ENCODE results near the gene MAP3K7. TPM values are rescaled to one million over a fixed set of nuclear protein-coding genes. Genes with fewer than 3 reads are reported as not detected.

Gene MAP3K7
- total and polyA plus RNA-seq, 2 of the 13 experiments (the other 11 are each of a cell fraction or from before 2014, with no cell fraction given) = 24.1 to 24.4 TPM

GRCh38 chr6:90586836-90587638 lies at the start of gene MAP3K7 (continued):
- no peak; the same call in 1 of the 2 replicates for TF ChIP-seq ZC3H13 (CRISPR knock-in tag; IDR thresholded peaks at IDR 0.05)
- no peak for TF ChIP-seq ZFP82 (CRISPR knock-in tag; IDR thresholded peaks at IDR 0.05; ENCODE audit: borderline replicate concordance)
- peak; percentile 79; the same call in 1 of the 2 replicates for TF ChIP-seq ELK4 (CRISPR knock-in tag; IDR thresholded peaks at IDR 0.05; ENCODE audit: borderline replicate concordance)
- 0 out of 2 replicates have a peak, but pooled peaks have one; percentile 28 for TF ChIP-seq ZNF543 (CRISPR knock-in tag; IDR thresholded peaks at IDR 0.05)
- TF ChIP-seq PRPF4 (IDR thresholded peaks at IDR 0.05; ENCODE audit: low read depth, low read length, poor library complexity, severe bottlenecking) = no peak
- TF ChIP-seq, protein P1, sequence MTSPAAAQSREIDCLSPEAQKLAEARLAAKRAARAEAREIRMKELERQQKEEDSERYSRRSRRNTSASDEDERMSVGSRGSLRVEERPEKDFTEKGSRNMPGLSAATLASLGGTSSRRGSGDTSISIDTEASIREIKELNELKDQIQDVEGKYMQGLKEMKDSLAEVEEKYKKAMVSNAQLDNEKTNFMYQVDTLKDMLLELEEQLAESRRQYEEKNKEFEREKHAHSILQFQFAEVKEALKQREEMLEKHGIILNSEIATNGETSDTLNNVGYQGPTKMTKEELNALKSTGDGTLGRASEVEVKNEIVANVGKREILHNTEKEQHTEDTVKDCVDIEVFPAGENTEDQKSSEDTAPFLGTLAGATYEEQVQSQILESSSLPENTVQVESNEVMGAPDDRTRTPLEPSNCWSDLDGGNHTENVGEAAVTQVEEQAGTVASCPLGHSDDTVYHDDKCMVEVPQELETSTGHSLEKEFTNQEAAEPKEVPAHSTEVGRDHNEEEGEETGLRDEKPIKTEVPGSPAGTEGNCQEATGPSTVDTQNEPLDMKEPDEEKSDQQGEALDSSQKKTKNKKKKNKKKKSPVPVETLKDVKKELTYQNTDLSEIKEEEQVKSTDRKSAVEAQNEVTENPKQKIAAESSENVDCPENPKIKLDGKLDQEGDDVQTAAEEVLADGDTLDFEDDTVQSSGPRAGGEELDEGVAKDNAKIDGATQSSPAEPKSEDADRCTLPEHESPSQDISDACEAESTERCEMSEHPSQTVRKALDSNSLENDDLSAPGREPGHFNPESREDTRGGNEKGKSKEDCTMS (CRISPR knock-in tag; conservative IDR thresholded peaks at IDR 0.05) = no peak
- no peak for TF ChIP-seq MLX (CRISPR knock-in tag; IDR thresholded peaks at IDR 0.05)
- TF ChIP-seq MTA1 (CRISPR knock-in tag; IDR thresholded peaks at IDR 0.05; ENCODE audit: borderline replicate concordance) = no peak; the same call in 1 of the 2 replicates
- no peak for TF ChIP-seq NCOA1 (CRISPR knock-in tag; IDR thresholded peaks at IDR 0.05)
- TF ChIP-seq ZNF337 (CRISPR knock-in tag; IDR thresholded peaks at IDR 0.05; ENCODE audit: borderline replicate concordance, low read depth) = no peak
- TF ChIP-seq BRD4 (CRISPR knock-in tag; IDR thresholded peaks at IDR 0.05) = 0 out of 2 replicates have a peak, but pooled peaks have one; percentile 28
- TF ChIP-seq YEATS2 (CRISPR knock-in tag; IDR thresholded peaks at IDR 0.05; ENCODE audit: borderline replicate concordance) = peak; percentile 96
- no peak for TF ChIP-seq GLI4 (CRISPR knock-in tag; IDR thresholded peaks at IDR 0.05; ENCODE audit: borderline replicate concordance)
- no peak for TF ChIP-seq ZNF367 (CRISPR knock-in tag; IDR thresholded peaks at IDR 0.05; ENCODE audit: borderline replicate concordance)
- no peak for TF ChIP-seq MTA3 (CRISPR knock-in tag; IDR thresholded peaks at IDR 0.05)
- TF ChIP-seq ZC3H4 (CRISPR knock-in tag; IDR thresholded peaks at IDR 0.05; ENCODE audit: borderline replicate concordance) = no peak
- 0 out of 2 replicates have a peak, but pooled peaks have one; percentile 29 for TF ChIP-seq EEA1 (CRISPR knock-in tag; IDR thresholded peaks at IDR 0.05; ENCODE audit: borderline replicate concordance)
- TF ChIP-seq, protein P2, sequence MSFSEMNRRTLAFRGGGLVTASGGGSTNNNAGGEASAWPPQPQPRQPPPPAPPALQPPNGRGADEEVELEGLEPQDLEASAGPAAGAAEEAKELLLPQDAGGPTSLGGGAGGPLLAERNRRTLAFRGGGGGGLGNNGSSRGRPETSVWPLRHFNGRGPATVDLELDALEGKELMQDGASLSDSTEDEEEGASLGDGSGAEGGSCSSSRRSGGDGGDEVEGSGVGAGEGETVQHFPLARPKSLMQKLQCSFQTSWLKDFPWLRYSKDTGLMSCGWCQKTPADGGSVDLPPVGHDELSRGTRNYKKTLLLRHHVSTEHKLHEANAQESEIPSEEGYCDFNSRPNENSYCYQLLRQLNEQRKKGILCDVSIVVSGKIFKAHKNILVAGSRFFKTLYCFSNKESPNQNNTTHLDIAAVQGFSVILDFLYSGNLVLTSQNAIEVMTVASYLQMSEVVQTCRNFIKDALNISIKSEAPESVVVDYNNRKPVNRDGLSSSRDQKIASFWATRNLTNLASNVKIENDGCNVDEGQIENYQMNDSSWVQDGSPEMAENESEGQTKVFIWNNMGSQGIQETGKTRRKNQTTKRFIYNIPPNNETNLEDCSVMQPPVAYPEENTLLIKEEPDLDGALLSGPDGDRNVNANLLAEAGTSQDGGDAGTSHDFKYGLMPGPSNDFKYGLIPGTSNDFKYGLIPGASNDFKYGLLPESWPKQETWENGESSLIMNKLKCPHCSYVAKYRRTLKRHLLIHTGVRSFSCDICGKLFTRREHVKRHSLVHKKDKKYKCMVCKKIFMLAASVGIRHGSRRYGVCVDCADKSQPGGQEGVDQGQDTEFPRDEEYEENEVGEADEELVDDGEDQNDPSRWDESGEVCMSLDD (CRISPR knock-in tag; IDR thresholded peaks at IDR 0.05; ENCODE audit: borderline replicate concordance) = no peak
- TF ChIP-seq ZFP41 (CRISPR knock-in tag; IDR thresholded peaks at IDR 0.05; ENCODE audit: borderline replicate concordance) = no peak
- TF ChIP-seq ATF1 (CRISPR knock-in tag; IDR thresholded peaks at IDR 0.05) = peak; percentile 100
- peak; percentile 97 for TF ChIP-seq PHF20 (CRISPR knock-in tag; IDR thresholded peaks at IDR 0.05)
